Eye (tissue), 1 donor: ENCODE measurements around the gene ANKRD6.

Source experiments
- DNase-seq: peaks from one replicate; pipeline ENCODE4 v3.0.0-alpha.2; 2015

The ANKRD6 gene

GRCh38 chr6:89475634-89476033 is 42.7 kb downstream of the ANKRD6 start:
- DNase-seq, result no peak

DNA sequence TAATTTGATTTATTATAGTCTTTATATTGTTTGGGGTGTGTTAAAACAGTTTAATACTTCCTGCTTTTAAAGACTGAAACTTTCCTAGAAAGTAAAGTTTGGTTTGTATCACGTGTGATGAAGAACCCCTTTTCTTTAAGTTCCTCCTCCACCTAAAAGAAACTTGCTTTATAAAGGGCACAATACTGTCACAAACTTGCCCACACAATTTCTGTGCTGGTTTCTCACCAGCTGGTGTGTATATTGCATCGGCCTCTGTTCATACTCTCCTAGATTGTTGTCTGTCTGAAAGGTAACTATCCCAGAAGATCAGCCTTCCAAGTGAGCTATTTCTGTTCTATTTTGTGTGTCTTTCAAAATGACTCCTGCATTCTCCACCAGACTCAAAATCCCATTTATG is 46.9 kb downstream of the ANKRD6 start:
- no peak for DNase-seq

DNA sequence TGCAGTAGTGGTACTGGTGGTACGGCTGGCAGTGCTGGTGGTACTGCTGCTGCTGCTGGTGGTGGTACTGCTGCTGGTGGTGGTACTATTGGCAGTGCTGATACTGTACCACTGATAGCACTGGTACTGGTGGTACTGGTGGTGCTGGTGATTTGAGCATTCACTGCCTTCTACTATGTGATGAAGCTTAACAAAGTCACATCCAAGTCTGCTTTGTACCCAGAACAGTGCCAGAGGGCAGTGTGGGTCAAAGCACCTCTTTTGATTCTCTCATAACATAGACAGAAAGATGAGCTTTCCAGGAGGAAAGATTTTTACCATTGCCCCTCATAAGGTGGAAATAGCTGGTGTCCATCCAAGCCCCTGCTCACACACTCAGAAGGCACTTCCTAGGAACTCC is 48.7 kb downstream of the ANKRD6 start:
- no peak for DNase-seq

DNA sequence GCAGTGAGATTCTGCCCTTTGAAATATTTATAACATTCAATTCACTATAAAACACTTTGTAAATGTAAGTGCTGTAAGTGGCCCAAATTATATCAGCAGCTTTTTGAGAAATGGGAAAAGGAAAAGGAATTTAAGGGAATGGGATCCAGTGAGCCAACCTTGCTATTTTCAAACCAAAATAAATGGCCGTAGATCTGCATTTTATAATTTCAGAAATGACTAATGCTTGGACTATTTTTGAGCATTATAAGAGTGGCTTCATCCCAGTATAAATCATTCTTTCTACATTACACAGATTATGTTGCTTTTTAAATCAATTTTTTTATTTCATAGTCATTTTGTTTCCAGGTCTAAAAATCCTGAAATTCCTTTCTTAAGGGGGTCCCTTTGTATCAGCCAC is 49.2 kb downstream of the ANKRD6 start:
- DNase-seq, result no peak

DNA sequence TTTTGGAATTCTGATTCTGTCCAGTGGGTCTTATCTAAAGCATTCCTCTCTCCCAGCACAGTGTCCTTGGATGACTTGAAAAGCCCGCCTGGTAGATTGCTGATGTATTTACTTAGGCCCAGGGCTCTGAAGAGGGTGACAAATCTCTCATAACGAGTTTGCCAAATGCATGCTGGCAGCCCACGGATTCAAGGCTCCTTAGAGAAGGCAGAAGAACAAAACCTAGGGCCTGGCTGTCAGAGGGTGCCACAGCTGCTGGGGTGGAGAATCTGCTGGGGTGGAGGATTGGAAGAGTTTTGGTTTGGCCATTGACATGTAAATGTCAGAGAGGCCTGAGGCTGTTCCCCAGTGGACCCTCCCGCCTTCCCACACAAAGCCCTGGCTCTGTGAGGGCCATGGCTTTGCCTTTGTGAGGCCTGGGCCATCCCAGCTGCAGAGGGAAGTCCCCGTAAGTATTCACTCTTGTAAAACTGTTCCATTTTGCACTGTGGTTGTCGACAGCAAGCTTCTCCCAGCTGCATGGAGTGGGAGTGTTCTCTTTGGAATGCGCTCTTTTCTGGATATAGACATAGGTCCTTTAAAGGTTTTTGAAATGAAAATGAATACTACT is 50.3 kb downstream of the ANKRD6 start:
- DNase-seq, result peak; percentile 40

DNA sequence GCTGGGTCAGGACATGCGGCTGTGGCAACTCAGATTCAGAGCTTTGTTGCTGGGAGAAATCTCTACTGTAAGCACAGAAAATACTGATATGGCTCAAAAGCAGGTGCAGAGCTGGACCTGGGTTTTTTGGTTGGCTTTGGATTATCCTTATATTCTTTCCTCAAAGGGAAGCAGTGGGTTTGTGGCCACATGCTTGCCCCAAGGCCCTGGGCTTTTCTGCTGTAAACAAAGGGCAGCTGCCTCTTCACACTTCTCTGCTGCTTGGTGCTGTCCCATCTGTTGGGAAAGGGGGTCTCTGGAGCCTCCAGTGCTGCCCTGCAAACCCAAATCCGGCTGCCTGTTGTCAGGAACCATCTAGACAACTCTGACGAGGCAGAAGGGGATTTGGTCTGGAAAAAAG is 52.4 kb downstream of the ANKRD6 start:
- DNase-seq, result no peak

DNA sequence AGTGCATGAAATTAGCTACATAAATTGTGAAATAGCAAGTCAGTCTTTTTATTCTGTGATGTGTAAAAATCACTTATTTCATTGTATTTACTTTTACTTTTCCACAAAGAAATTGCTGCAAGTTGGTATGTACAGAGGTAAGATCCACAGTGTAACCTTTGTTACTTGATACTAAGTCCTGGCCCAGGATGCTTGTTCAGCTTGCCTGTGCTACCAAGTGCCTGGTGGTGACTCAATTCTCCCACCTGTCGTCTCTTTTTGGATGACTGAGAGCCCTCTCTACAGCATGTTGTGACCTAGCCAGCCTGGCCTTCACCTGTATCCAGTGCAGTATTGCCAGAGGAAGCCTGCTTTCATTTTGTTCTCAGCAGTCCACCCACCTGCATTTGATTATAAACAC is 54.9 kb downstream of the ANKRD6 start:
- no peak for DNase-seq

GRCh38 chr6:89488438-89488837 is 55.5 kb downstream of the ANKRD6 start:
- no peak for DNase-seq

GRCh38 chr6:89489078-89489477 is 56.1 kb downstream of the ANKRD6 start:
- peak; percentile 73 for DNase-seq

- DNase-seq, result no peak
These were observed 59.2 kb downstream of the ANKRD6 start for GRCh38 chr6:89492025-89492640.

DNA sequence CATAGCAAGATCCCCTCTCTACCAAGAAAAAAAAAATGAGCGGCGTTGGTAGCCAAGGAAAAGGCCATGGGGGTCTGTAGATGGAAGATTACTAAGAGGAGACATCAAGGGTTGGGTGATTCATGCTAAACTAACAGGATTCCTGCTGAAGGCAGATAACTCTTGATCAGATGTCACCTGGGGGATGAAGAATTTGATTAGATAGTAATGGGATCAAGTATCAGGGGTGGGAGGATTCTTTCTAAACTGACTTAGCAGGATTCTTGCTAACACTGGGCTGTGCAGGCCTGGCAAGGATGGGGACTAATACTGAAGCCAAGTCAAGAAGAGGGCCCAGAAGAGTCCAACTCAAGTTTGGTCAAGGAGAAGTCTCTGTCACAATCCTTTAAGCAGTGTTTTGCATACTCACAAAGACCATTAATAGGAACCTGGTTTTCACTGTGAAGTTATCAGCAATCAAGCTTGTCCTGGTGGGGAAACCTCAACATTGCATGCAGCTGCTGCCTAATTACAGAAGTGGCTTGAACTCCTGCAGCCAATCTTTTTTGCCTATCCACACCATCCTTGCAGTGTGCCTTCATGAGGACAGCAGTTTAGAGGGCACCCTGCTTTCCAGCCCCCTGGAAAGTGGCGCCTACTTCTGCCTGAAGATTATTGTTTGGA is 61.3 kb downstream of the ANKRD6 start:
- DNase-seq, result no peak

DNA sequence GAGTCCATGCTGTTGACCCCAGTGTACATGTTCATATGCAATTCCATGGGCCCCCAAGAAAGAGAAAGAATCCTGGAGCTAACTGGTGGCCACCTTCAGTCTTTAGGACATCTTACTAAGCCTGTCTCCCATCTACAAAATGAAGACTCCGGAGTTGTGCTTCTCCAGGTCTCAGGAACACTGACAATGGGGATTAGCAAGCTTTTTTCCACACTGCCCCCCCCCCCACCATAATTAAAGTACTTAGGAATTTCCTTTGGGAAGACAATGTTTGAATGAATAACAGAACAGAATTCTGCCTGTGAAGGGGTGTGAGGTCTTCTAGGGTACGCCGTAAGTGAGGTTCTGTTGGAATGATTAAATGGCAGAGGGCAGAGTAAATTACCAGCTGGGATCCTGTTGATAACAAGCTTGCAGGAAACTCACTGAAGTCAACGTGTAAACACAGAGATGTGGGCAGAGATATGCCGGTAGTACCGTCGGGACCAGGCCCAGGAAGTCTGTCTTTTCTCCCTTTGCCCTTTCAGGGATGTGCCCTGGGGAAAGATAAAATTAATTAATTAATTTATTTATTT is 63.1 kb downstream of the ANKRD6 start:
- DNase-seq, result no peak

- peak; percentile 60 for DNase-seq
These were observed 67.7 kb downstream of the ANKRD6 start for GRCh38 chr6:89500611-89501010.

DNA sequence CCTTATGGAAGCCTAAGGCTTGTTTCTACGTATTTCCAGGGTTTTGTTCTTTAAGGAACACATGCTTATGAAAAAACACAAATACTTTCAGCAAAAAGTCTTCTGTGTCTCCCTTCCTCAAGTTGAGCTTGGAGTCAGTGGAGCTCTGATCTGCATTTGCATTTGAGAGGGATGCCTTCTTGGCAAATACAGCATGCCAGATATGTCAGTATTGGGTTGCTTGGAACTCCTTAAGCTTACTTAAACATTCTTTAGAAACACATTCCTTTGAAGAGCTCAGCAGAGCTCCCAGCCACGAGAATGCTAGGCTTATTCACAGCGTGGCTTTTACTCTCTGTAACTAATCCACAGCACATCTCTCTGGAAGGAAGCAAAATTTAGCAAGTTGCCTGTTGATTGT is 68.3 kb downstream of the ANKRD6 start:
- peak; percentile 61 for DNase-seq

DNA sequence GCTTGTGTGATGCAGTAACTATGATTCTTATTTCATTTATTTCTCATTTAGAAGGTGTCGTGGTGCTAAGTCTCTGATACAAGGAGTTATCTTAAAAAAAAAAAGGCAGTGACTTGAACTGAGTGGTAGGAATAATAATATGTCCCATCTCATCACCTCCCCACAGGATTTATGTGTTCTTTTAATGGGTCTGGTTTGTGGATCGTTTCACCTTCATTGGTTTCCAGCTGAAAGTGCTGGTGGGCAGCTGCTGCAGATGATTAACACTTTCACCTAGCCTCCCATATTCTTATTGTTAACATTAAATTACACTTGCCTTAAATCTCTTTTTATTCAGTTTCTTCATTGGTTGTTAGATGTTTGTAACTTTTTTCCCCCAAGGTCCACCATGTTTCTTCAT is 68.8 kb downstream of the ANKRD6 start:
- no peak for DNase-seq

GRCh38 chr6:89503641-89504040 is 70.7 kb downstream of the ANKRD6 start:
- DNase-seq, result no peak

DNA sequence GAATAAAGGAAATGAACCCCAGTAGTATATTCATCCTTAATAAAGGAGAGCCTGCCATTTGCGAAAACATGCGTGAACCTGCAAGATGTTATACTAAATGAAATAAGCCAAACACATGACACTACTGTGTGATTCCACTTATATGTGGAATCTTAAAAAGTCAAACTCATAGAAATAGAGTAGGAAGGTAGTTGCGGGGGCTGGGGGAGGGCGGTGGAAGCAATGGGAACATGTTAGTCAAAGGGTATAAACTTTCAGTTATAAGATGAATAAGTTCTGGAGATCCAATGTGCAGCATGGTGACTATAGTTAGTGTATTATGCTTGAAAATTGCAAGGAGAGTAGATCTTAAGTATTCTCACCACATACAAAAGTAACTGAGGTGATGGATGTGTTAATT is 72.9 kb downstream of the ANKRD6 start:
- no peak for DNase-seq

GRCh38 chr6:89506716-89507617 is 74.0 kb downstream of the ANKRD6 start:
- DNase-seq, result no peak

DNA sequence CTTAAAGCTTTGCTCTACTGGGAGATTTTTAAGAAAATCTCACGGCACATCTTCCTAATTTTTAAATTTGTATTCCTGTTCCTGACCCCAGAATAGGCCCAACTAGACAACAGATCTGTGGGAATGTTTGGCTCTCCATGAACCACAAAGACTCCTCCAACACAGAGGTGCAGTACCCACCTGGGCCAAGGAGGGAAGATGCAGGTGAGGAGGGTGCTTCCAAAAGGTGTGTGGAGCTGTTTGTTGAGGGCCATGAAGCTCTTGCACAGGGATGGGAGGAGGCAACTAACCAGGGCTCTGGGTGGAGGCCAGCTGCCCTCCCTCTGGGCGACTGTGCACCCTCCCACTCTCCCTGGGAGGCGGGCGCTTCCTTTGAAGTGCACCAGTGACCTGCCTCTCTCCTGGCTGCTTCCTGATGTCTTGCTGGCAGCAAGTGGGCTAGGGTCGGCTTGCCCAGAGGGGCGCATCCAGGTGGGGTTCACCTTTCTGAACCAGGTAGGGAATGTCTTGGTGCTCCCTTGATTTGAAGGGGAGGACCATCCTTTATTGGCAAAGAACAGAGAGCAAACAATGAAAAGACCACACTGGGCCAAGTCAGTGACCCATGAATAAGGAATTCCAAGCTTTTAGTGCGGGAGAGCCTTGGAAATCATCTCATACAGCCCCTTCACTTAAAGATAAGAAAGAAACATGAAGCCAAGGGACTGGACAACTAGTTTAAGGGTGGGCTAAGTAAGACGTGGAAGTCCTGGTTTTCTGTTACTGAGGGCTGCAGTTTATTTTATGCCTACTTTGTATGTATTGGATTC is 76.0 kb downstream of the ANKRD6 start:
- peak; percentile 36 for DNase-seq

GRCh38 chr6:89509777-89510281 is 76.9 kb downstream of the ANKRD6 start:
- DNase-seq, result no peak

- no peak for DNase-seq
These were observed 77.4 kb downstream of the ANKRD6 start for GRCh38 chr6:89510393-89510792.
